NCI-H748 treated with DMSO at 0.1 percent for 48 hours (cell line): ENCODE data around the gene EPN1.

Source experiments
- DNase-seq: peaks from one replicate; lab custom pipeline; 2025; lab: John Stamatoyannopoulos, UW

Gene EPN1

GRCh38 chr19:55679343-55680257 is 4.6 kb downstream of the EPN1 start:
- DNase-seq: no peak

GRCh38 chr19:55680339-55681130 is 5.5 kb downstream of the EPN1 start:
- no peak for DNase-seq

GRCh38 chr19:55681131-55682092 is 6.4 kb downstream of the EPN1 start:
- DNase-seq: no peak

GRCh38 chr19:55683449-55684261 is 8.6 kb downstream of the EPN1 start:
- no peak for DNase-seq

DNA sequence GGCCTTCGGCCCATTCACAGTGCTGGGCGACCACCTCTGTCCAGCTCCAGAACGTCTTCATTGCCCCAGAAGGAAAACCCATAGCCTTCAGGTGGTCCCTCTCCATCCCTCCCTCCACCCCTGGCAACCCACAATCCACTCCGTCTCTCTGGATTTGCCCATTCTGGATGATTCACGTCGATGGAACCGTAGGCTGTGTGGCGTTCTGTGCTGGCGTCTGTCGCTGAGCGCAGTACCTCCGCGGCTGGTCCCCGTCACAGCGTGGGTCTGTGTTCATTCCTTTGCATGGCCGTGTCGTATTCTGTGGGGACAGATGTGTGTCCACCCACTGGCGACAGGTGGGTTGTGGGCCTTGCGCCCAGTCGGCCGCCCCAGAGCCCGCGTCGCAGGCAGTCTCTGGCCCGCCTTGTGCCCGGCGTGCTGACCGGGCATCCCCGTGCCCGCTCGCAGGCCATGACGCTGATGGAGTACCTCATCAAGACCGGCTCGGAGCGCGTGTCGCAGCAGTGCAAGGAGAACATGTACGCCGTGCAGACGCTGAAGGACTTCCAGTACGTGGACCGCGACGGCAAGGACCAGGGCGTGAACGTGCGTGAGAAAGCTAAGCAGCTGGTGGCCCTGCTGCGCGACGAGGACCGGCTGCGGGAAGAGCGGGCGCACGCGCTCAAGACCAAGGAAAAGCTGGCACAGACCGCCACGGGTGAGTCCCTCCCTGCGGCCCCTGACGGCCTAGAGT is 10.1 kb downstream of the EPN1 start:
- no peak for DNase-seq

DNA sequence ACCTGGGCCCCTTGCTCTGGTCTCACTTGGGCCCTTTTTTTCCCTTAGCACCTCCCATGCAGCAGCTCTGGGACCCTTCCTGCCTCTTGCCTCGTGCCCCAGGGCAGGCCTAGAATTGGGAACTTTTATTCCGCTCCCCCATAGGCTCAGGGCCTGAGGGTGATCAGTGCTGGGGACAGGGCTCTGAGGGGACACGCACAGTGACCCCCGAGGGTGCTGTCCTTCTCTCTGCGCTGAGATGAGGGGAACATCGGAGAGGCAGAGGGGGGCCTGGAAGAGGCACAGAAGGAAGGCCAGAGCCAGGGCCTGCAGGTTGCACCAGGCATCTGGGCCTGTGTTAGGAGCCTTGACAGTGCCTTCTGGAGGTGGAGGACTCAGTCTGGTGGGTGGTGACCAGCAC is 10.8 kb downstream of the EPN1 start:
- no peak for DNase-seq

GRCh38 chr19:55686311-55687050 is 11.5 kb downstream of the EPN1 start:
- no peak for DNase-seq

DNA sequence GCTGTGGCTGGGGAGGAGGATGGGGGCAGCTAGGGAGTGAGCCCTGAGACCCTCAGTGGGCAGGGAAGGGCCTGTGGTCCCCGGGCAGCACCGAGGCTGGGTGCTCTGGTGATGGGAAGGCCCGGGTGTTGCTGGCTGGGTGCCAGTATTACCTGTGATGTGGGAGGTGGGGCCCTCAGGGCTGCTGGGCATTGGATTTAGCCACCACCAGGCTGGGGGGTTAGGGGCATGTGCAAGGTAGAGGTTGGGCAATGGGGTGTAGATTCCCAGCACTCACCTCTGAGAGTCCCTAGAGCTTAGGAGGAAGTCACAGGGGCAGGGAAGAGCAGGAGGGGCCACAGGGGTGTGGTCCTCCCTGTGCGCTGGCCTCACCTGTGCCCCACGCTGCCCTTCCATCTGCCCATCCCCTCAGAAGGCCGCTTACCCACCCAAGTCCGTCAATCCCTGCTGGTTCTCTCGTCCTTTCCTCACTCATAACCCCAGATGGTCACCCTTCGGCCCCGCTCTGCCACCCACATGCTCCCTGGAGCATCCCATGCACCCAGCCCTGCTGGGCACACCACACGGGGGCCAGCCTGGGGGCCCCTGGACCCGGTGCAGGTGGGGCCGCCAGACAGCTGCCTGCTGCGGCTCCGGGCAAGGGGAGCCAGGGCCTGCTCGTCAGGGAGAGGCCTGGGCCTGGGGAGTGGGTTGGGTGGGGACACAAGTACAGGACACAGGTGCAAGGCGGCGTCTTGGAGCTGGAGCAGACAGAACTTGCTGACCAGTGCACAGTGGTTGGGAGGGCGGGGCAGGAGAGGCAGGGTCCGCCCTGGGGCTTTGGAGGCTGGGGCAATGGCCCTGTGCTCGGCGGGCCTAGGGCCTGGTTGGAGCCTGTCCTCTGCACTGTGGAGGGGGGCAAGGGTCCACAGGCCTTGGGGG is 12.5 kb downstream of the EPN1 start:
- DNase-seq: no peak

GRCh38 chr19:55688422-55689218 is 13.6 kb downstream of the EPN1 start:
- DNase-seq: no peak

GRCh38 chr19:55689411-55690108 is 14.5 kb downstream of the EPN1 start:
- no peak for DNase-seq

DNA sequence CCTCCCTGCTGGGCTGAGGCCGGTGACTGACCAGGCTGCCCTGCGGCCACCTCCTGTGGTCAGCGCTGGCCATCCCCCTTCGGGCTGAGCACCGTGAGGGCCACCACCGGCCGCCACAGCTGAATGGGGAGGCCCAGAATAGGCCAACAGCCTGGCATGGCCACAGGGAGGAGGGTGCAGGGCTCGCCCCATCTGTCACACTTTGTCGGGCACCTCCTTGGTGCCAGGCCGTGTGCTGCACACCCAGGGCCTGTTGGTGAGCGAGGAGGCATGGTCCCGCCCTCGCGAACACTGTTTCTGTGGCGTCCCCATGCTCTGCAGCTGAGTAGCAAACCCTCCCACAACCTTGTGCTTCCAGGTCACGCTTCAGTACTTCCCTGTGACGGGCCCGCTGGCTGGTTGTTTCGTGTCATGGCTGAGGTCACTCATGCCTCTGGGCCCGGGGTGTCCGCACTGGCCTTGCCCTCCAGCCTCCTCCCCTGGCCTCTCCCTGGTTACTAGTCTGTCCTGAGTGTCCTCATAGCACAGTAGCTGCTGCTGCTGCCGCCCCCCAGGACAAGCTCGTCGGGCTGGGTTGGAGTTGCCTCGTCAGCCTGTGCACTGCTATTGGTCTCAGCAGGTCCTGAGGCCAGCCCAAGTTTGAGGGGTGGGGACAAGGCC is 15.2 kb downstream of the EPN1 start:
- no peak for DNase-seq

GRCh38 chr19:55690769-55691545 is 15.9 kb downstream of the EPN1 start:
- DNase-seq: no peak

DNA sequence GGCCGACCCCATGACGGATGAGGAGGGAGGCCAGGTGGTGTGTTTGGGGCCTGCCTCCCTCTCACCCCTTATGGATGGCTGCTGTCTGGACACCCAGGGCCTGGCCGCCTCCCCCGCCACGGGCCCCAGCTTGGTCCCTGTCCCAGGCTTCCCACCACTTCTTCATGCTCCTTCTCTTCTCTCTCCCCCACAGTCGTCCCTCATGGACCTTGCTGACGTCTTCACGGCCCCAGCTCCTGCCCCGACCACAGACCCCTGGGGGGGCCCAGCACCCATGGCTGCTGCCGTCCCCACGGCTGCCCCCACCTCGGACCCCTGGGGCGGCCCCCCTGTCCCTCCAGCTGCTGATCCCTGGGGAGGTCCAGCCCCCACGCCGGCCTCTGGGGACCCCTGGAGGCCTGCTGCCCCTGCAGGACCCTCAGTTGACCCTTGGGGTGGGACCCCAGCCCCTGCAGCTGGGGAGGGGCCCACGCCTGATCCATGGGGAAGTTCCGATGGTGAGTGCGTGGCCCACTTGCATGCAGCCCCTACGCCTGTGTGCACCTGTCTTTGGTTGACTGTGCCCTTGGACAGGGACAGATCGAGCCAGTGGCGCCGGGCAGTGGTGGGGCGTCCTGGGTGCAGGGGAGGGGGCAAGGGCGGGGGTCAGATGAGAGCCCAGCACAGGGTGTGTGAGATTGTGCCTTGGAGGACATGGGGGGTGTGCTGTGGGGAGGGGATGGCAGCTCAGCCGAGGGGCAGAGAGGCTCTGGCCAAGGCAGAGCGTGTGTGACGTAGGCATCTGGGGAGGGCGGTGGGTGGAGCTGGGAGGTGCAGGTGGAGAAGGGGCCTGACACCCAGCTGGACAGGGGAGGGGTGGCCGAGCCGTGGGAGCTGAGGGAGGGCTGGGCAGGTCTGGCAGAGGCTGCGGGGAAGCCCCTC is 16.8 kb downstream of the EPN1 start:
- DNase-seq: no peak

DNA sequence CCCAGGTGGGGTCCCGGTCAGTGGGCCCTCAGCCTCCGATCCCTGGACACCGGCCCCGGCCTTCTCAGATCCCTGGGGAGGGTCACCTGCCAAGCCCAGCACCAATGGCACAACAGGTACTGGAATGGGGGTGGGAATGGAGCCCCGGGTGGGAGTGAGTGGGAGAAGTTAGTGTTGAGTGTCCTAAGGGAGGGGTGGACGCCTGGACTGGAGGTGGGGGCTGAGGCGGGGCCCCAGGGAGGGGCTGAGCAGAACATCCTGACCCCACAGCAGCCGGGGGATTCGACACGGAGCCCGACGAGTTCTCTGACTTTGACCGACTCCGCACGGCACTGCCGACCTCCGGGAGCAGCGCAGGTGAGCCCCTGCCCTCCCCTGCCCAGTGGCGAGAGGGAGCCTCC is 17.7 kb downstream of the EPN1 start:
- no peak for DNase-seq
